ENCODE measurements around the gene MELTF.

- TF ChIP-seq CTCF (IDR thresholded peaks at IDR 0.05; ENCODE audit: low read depth, low read length) (no peak), EZH2phosphoT487 (IDR thresholded peaks at IDR 0.05; ENCODE audit: low read depth) (no peak)
These were observed 62.0 kb downstream of the MELTF start for GRCh38 chr3:196967412-196968232.

Measured in OCI-LY3 (cell line).